ENCODE data around the gene NISCH.

The NISCH gene

DNA sequence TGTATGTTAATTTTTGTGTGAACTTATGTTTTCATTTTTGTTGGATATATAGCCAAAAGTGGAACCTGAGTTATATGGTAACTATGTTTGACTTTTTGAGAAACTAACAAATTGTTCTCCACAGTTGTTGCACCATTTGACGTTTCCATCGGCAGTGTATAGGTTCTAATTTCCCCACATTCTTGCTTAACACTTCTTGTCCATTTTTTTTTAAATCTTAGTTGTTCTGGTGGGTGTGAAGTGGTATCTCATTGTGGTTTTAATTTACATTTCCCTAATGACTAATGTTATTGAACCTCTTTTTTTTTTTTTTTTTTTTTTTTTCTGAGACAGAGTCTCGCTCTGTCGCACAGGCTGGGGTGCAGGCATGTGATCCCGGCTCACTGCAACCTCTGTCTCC, 8.0 kb downstream of the NISCH start:
- H3K9me3 ChIP-seq (replicated peaks in 1 of 11), result no peaks in the 10 kb centered on the region
- peaks cover 28 to 97% (median 61%) of the 10 kb centered on the region in 11 experiments; a peak in 20 of 22 replicates for H4K20me1 ChIP-seq
- H3K4me3 ChIP-seq, result no peak overlapping the region
- peak overlapping the region in 2 of 11 experiments; percentile 9 to 46; a peak in 2 of 22 replicates for H3K27ac ChIP-seq
- H3K4me2 ChIP-seq, result peak overlapping the region in 6 of 11 experiments; percentile 8 to 45 (median 28); a peak in 7 of 22 replicates
- no peaks in the 10 kb centered on the region for H3K27me3 ChIP-seq
- H3K4me1 ChIP-seq, result peaks cover 3 to 89% (median 36%) of the 10 kb centered on the region in 10 experiments; a peak in 19 of 20 replicates
- no peak for TF ChIP-seq Cebpa-rat (IDR thresholded peaks at IDR 0.05)
- H3K36me3 ChIP-seq, result peaks cover 86 to 100% (median 97%) of the 10 kb centered on the region in 11 experiments
- H3K9ac ChIP-seq, result no peak overlapping the region

DNA sequence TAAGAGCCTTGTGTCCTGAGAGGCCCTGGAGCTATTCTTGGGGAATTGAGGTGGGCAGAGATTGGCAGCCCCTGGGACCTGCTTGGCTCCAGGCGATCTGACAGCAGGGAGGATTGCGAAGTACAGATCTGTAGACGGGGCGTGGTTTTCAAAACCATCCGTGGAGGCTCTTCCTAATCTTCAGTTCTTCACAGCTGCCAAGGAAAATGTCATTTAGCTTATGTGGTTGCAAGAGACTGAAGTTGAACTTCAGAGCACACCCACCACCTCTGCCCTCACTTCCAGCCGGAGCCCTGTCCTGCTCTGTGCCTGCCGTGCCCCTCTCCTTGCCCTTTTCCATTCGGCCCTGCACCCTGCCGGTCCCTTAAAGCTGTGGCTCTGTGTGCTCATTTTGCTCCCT, 12.9 kb downstream of the NISCH start:
- Histone ChIP-seq H3K36me3 (peaks cover 71 to 96% (median 89%) of the 10 kb centered on the region in 11 experiments), H3K27ac (peak overlapping the region in 9 of 11 experiments; percentile 20 to 69 (median 55); a peak in 18 of 22 replicates), H4K20me1 (peaks cover 12 to 98% (median 43%) of the 10 kb centered on the region in 11 experiments; a peak in 17 of 22 replicates), H3K4me3 (no peak overlapping the region), H3K4me1 (peaks cover 21 to 89% (median 62%) of the 10 kb centered on the region in 10 experiments), H3K4me2 (peak overlapping the region in 10 of 11 experiments; percentile 31 to 83 (median 62); a peak in 19 of 22 replicates), H3K27me3 (no peaks in the 10 kb centered on the region), H3K9ac (peak overlapping the region; percentile 21 to 70 (median 56); a peak in 16 of 22 replicates), H3K9me3 (replicated peaks in 1 of 11) (no peaks in the 10 kb centered on the region)
- peak in 3 of 11 experiments; percentile 19 to 34 (median 29); a peak in 2 of 22 replicates for TF ChIP-seq Cebpa-rat (IDR thresholded peaks at IDR 0.05)

DNA sequence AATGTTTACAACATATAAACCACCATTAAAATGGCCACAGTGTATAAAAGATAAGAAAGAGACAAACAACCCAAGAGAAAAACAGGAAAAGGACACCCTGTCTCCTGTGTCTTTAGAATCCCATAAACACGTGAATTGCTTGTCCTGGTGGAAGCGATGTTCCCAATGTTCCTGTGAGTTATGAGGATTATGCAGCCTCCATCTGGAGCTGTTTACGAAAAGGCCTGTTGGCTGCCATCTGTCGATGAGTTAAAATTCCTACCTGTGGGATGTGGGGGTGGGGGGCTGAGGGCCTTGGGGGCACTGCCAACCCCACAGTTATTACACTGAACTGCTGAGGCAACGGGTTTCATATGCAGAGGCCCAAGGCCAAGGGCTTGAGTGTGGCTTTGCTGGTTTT, 13.6 kb downstream of the NISCH start:
- peaks cover 71 to 98% (median 89%) of the 10 kb centered on the region in 11 experiments for H3K36me3 ChIP-seq
- H4K20me1 ChIP-seq, result peaks cover 9 to 94% (median 36%) of the 10 kb centered on the region in 11 experiments; a peak in 17 of 22 replicates
- no peaks in the 10 kb centered on the region for H3K27me3 ChIP-seq
- TF ChIP-seq Cebpa-rat (IDR thresholded peaks at IDR 0.05), result no peak
- peak overlapping the region in 5 of 11 experiments; percentile 56 to 70 (median 58); a peak in 5 of 22 replicates for H3K9ac ChIP-seq
- H3K4me1 ChIP-seq, result peaks cover 27 to 89% (median 67%) of the 10 kb centered on the region in 10 experiments
- H3K27ac ChIP-seq, result peak overlapping the region in 6 of 11 experiments; percentile 37 to 69 (median 54); a peak in 9 of 22 replicates
- peak overlapping the region in 6 of 11 experiments; percentile 47 to 83 (median 64); a peak in 6 of 22 replicates for H3K4me2 ChIP-seq
- H3K4me3 ChIP-seq, result no peak overlapping the region
- no peaks in the 10 kb centered on the region for H3K9me3 ChIP-seq (replicated peaks in 1 of 11)

DNA sequence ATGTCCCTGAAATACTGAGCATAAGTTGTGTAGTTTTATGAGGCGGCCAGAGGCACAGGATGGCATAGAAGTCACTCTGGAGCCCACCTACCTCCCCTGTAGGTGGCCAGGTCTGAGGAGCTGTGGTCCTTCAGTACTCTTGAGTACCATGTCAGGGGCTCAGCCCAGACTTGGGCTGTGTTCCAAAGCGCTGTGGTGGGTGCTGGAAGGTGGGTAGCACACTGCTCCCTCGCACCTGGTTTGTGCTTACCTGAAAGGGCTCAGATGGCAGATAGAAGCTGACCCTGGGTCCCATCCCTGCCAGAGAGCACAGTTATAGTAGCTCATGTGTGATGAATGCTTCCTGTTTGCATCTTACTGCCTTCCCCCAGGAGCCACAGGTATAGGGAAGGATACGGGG, 15.5 kb downstream of the NISCH start:
- Histone ChIP-seq H3K27ac (peak overlapping the region in 5 of 11 experiments; percentile 10 to 66 (median 24); a peak in 6 of 22 replicates), H3K4me2 (peak overlapping the region in 3 of 11 experiments; percentile 75 to 93 (median 88); a peak in 3 of 22 replicates), H4K20me1 (peaks cover 0 to 77% (median 18%) of the 10 kb centered on the region in 11 experiments; a peak in 13 of 22 replicates), H3K36me3 (peaks cover 68 to 98% (median 87%) of the 10 kb centered on the region in 11 experiments), H3K27me3 (no peaks in the 10 kb centered on the region), H3K4me1 (peaks cover 27 to 99% (median 81%) of the 10 kb centered on the region in 10 experiments), H3K9ac (peak overlapping the region in 4 of 11 experiments; percentile 1 to 28 (median 26); a peak in 3 of 22 replicates), H3K9me3 (replicated peaks in 1 of 11) (no peaks in the 10 kb centered on the region), H3K4me3 (no peak overlapping the region)
- no peak for TF ChIP-seq Cebpa-rat (IDR thresholded peaks at IDR 0.05)

DNA sequence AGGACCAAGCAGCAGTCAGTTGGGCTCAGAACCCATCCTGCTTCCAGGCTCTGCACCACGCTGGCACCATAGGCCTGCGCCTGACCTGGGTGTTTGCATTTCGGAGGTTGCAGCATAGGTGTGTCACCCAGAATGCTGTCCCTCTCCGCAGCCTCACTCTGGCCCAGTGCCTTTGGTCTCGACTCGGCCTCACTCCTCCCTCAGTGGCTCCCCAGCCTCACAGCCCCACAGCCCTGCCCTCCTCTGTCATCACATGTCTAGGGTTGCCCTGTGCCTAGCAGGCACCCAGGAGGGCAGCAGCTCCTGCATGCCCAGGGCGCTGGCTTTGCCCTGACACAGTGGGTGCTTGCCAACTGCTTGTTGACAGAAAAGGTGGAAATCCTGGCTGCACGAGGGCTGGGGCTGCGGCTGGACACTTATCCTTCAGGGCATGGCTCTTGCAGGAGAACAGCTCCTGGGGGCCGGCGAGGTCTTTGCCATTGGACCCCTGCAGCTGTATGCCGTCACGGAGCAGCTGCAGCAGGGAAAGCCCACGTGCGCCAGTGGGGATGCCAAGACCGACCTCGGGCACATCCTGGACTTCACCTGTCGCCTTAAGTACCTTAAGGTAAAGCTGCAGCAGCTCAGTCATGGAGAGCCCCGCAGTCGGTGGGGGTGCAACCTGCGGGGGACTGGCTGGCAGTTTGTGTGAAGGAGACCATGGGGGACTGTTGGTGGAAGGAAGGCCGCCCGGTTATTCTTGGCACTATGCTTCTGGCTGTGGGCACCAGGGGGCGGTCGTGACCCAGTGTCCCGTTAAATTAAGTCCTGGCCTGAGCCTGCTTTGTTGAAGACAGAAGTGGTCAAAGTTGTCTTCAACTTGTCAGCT, 16.2 kb downstream of the NISCH start:
- peaks cover 0 to 71% (median 16%) of the 10 kb centered on the region in 11 experiments; a peak in 13 of 22 replicates for H4K20me1 ChIP-seq
- TF ChIP-seq Cebpa-rat (IDR thresholded peaks at IDR 0.05), result no peak

DNA sequence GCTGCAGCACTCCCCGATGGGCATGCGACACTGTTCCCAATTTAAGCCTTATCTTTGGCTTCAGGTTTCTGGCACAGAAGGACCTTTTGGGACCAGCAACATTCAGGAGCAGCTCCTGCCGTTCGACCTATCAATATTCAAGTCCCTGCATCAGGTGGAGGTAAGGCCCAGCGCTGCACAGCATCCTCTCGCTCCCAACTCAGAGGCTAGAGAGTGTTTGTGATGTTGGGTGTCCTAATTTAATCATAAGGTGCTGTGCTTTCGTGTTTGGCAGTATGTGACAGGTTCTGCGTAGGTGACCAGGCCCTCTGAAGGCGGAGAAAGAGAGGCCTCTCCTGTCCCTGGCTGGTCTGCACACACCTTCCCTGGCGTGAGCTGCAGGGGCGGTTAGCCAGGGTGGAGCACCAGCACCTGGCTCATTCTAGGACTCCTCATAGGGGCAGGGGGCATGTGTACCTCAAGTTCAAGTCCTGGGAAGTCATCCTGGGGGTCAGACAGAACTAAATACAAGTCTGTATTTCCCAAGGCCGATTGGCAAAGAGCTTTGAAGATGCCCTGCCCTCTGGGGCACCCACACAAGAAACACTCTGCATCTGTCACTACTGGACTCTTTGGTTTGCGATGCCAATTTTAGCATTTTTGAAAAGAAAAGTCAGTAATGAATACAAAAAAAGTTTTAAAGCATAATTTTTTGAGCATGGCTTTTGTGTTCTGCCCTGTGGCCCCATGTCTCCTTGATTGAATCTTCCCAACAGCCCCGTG, 17.0 kb downstream of the NISCH start:
- Histone ChIP-seq H3K4me1 (peaks cover 27 to 99% (median 85%) of the 10 kb centered on the region in 10 experiments), H4K20me1 (peaks cover 0 to 64% (median 14%) of the 10 kb centered on the region in 11 experiments; a peak in 13 of 22 replicates), H3K27ac (peak overlapping the region; percentile 57 to 79 (median 67)), H3K36me3 (peaks cover 64 to 99% (median 90%) of the 10 kb centered on the region in 11 experiments), H3K4me3 (peak overlapping the region in 2 of 10 experiments; percentile 13 to 24; a peak in 2 of 20 replicates), H3K9me3 (replicated peaks in 1 of 11) (no peaks in the 10 kb centered on the region), H3K27me3 (no peaks in the 10 kb centered on the region), H3K9ac (peak overlapping the region; percentile 31 to 68 (median 56); a peak in 19 of 22 replicates), H3K4me2 (peak overlapping the region; percentile 61 to 94 (median 77))
- TF ChIP-seq Cebpa-rat (IDR thresholded peaks at IDR 0.05), result no peak

More for the DNA sequence above, 16.2 kb downstream of the NISCH start:
- peak overlapping the region in 5 of 11 experiments; percentile 1 to 59 (median 31); a peak in 3 of 22 replicates for H3K9ac ChIP-seq
- H3K27ac ChIP-seq, result peak overlapping the region in 4 of 11 experiments; percentile 58 to 72 (median 64); a peak in 4 of 22 replicates
- peaks cover 62 to 98% (median 87%) of the 10 kb centered on the region in 11 experiments for H3K36me3 ChIP-seq
- no peaks in the 10 kb centered on the region for H3K27me3 ChIP-seq
- no peaks in the 10 kb centered on the region for H3K9me3 ChIP-seq (replicated peaks in 1 of 11)
- H3K4me2 ChIP-seq, result peak overlapping the region in 10 of 11 experiments; percentile 61 to 94 (median 77); a peak in 15 of 22 replicates
- peaks cover 27 to 99% (median 86%) of the 10 kb centered on the region in 10 experiments for H3K4me1 ChIP-seq
- H3K4me3 ChIP-seq, result no peak overlapping the region

DNA sequence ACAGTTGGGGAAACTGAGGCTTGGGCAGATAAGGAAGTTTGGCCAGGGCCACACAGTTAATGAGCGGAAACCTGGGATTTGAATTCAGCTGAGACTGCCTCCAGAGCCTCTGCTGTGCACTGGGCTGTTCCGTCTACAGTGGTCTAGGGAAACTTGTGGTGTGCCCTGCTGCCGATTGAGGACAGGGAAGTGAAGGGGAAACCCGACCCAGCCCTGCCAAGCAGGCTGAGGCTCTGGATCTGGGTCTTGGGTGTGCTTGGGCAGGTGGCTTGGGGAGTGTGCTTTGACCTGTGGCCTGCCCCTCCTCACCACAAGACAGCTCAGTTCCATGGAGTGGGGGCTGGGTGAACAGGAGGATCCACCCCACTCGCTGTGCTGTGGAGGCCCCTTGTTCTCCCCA, 17.6 kb downstream of the NISCH start:
- no peak for TF ChIP-seq Cebpa-rat (IDR thresholded peaks at IDR 0.05)
- Histone ChIP-seq H3K27ac (peak overlapping the region; percentile 57 to 79 (median 67)), H3K4me2 (peak overlapping the region; percentile 61 to 94 (median 77)), H4K20me1 (peaks cover 0 to 58% (median 13%) of the 10 kb centered on the region in 11 experiments; a peak in 12 of 22 replicates), H3K4me1 (peaks cover 27 to 99% (median 83%) of the 10 kb centered on the region in 10 experiments), H3K27me3 (no peaks in the 10 kb centered on the region), H3K9ac (peak overlapping the region; percentile 31 to 68 (median 56)), H3K4me3 (peak overlapping the region in 3 of 10 experiments; percentile 3 to 30 (median 24); a peak in 2 of 20 replicates), H3K9me3 (replicated peaks in 1 of 11) (no peaks in the 10 kb centered on the region), H3K36me3 (peaks cover 64 to 99% (median 90%) of the 10 kb centered on the region in 11 experiments)
